A549 (cell line): Measurements from ENCODE around the gene CHCHD6.

ENCODE experiments used
- E2F6 ChIP-seq: IDR thresholded peaks from 2 replicates; pipeline ENCODE4 v1.6.1; 2012; ENCODE audit warnings: low read depth, borderline replicate concordance
- EHMT2 ChIP-seq: fragments of 200-600 bp; sonication (generic); IDR thresholded peaks from 2 replicates; pipeline ENCODE4 v1.6.1; 2016; ENCODE audit warnings: antibody characterized with exemption, low read depth, mild to moderate bottlenecking, moderate library complexity
- ELK1 ChIP-seq: fragments of 150-350 bp; IDR thresholded peaks from 2 replicates; pipeline ENCODE4 v1.6.1; 2014; ENCODE audit warnings: low read depth, mild to moderate bottlenecking, low read length
- EP300 ChIP-seq, 2 experiments: fragments of >200 bp; sonication (Bioruptor Twin); formaldehyde crosslinking; IDR thresholded peaks; 2 replicates in 1 of 2; 3 replicates in 1 of 2; pipeline ENCODE4 v1.6.1; 2016 to 2017
- NFE2L2 ChIP-seq: fragments of 150-350 bp; conservative IDR thresholded peaks from 2 replicates; pipeline ENCODE4 v1.6.1; 2014; ENCODE audit warnings: low read length
- POLR2A ChIP-seq: IDR thresholded peaks from 2 replicates; pipeline ENCODE4 v1.6.1; 2012; ENCODE audit warnings: mild to moderate bottlenecking, low read length
- SMC3 ChIP-seq: fragments of >200 bp; sonication (Bioruptor Twin); formaldehyde crosslinking; IDR thresholded peaks from 3 replicates; pipeline ENCODE4 v1.6.1; 2018; ENCODE audit warnings: inconsistent platforms
- TF ChIP-seq, protein P1 (sequence below): IDR thresholded peaks from 2 replicates; pipeline ENCODE4 v1.6.1; 2012
- TF ChIP-seq, protein P2 (sequence below): fragments of 450-650 bp; IDR thresholded peaks from 2 replicates; pipeline ENCODE4 v1.6.1; 2014; ENCODE audit warnings: antibody characterized with exemption
- TF ChIP-seq, protein P3 (sequence below): fragments of >200 bp; sonication (Bioruptor Twin); formaldehyde crosslinking; IDR thresholded peaks from 3 replicates; pipeline ENCODE4 v1.5.1; 2016
- TF ChIP-seq, protein P4 (sequence below): fragments of >200 bp; sonication (Bioruptor Twin); formaldehyde crosslinking; IDR thresholded peaks from 3 replicates; pipeline ENCODE4 v1.6.1; 2016

GRCh38 chr3:126714921-126715320, 10.9 kb downstream of the CHCHD6 start:
- no peak for TF ChIP-seq SMC3
- TF ChIP-seq, protein P1, sequence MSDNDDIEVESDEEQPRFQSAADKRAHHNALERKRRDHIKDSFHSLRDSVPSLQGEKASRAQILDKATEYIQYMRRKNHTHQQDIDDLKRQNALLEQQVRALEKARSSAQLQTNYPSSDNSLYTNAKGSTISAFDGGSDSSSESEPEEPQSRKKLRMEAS: no peak
- no peak for TF ChIP-seq ELK1
- no peak for TF ChIP-seq POLR2A
- TF ChIP-seq, protein P2, sequence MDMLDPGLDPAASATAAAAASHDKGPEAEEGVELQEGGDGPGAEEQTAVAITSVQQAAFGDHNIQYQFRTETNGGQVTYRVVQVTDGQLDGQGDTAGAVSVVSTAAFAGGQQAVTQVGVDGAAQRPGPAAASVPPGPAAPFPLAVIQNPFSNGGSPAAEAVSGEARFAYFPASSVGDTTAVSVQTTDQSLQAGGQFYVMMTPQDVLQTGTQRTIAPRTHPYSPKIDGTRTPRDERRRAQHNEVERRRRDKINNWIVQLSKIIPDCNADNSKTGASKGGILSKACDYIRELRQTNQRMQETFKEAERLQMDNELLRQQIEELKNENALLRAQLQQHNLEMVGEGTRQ: no peak
- TF ChIP-seq, protein P3, sequence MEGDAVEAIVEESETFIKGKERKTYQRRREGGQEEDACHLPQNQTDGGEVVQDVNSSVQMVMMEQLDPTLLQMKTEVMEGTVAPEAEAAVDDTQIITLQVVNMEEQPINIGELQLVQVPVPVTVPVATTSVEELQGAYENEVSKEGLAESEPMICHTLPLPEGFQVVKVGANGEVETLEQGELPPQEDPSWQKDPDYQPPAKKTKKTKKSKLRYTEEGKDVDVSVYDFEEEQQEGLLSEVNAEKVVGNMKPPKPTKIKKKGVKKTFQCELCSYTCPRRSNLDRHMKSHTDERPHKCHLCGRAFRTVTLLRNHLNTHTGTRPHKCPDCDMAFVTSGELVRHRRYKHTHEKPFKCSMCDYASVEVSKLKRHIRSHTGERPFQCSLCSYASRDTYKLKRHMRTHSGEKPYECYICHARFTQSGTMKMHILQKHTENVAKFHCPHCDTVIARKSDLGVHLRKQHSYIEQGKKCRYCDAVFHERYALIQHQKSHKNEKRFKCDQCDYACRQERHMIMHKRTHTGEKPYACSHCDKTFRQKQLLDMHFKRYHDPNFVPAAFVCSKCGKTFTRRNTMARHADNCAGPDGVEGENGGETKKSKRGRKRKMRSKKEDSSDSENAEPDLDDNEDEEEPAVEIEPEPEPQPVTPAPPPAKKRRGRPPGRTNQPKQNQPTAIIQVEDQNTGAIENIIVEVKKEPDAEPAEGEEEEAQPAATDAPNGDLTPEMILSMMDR: no peak
- TF ChIP-seq, protein P4, sequence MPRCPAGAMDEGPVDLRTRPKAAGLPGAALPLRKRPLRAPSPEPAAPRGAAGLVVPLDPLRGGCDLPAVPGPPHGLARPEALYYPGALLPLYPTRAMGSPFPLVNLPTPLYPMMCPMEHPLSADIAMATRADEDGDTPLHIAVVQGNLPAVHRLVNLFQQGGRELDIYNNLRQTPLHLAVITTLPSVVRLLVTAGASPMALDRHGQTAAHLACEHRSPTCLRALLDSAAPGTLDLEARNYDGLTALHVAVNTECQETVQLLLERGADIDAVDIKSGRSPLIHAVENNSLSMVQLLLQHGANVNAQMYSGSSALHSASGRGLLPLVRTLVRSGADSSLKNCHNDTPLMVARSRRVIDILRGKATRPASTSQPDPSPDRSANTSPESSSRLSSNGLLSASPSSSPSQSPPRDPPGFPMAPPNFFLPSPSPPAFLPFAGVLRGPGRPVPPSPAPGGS: no peak
- TF ChIP-seq NFE2L2: no peak
- no peak for TF ChIP-seq EP300 (IDR thresholded peaks at IDR 0.05)
- TF ChIP-seq EHMT2: no peak
- TF ChIP-seq E2F6: no peak
